DND-41 (cell line): ENCODE data around the gene PLAC8L1.

Experiments
- ATAC-seq: fragments of 200-7000 bp; cut with Tn5 transposase; 3 replicates; pipeline ENCODE4 v1.9.1; 2021; ENCODE audit warnings: low read depth; ENCODE audit not compliant: insufficient read depth
- DNase-seq: peaks from one replicate; pipeline ENCODE4 v3.0.0-alpha.2; 2020
- H2AFZ ChIP-seq: 2 replicates; pipeline ENCODE4 v1.6.0; 2012; ENCODE audit warnings: low read depth, low read length
- H3K27ac ChIP-seq: 2 replicates; pipeline ENCODE4 v1.5.1; 2012; ENCODE audit warnings: low read length, inconsistent platforms
- H3K27me3 ChIP-seq: fragments of 200-600 bp; sonication (generic); 2 replicates; pipeline ENCODE4 v1.6.0; 2012; ENCODE audit warnings: low read length, mild to moderate bottlenecking, inconsistent platforms; ENCODE audit not compliant: insufficient read depth, poor library complexity
- H3K36me3 ChIP-seq: 2 replicates; pipeline ENCODE4 v1.5.1; 2012; ENCODE audit warnings: low read length, inconsistent platforms; ENCODE audit not compliant: insufficient read depth
- H3K4me1 ChIP-seq: 2 replicates; pipeline ENCODE4 v1.5.1; 2012; ENCODE audit warnings: mild to moderate bottlenecking, low read length; ENCODE audit not compliant: insufficient read depth
- H3K4me2 ChIP-seq: 2 replicates; pipeline ENCODE4 v1.6.0; 2012; ENCODE audit warnings: mild to moderate bottlenecking, moderate library complexity, low read length, inconsistent platforms; ENCODE audit not compliant: insufficient read depth
- H3K4me3 ChIP-seq, 2 experiments: fragments of 200-600 bp in 1 of 2; shearing (Covaris generic) in 1 of 2; 2 replicates each; pipeline ENCODE4 v1.5.1; 2012 to 2016; ENCODE audit warnings: inconsistent platforms in 2 of 2, low read length in 2 of 2, mild to moderate bottlenecking in 2 of 2, low read depth in 1 of 2, moderate library complexity in 1 of 2
- H3K79me2 ChIP-seq: 2 replicates; pipeline ENCODE4 v1.6.0; 2012; ENCODE audit warnings: low read length, inconsistent platforms; ENCODE audit not compliant: insufficient read depth
- H3K9ac ChIP-seq: 2 replicates; pipeline ENCODE4 v1.6.0; 2012; ENCODE audit warnings: low read depth, mild to moderate bottlenecking, inconsistent platforms, low read length, moderate library complexity
- H3K9me3 ChIP-seq: 2 replicates; pipeline ENCODE4 v1.5.1; 2012; ENCODE audit warnings: low read length, moderate library complexity, mild to moderate bottlenecking, inconsistent platforms; ENCODE audit not compliant: insufficient read depth, severe bottlenecking
- H4K20me1 ChIP-seq: 2 replicates; pipeline ENCODE4 v1.6.0; 2012; ENCODE audit warnings: low read length; ENCODE audit not compliant: insufficient read depth
- CTCF ChIP-seq: IDR thresholded peaks from 2 replicates; pipeline ENCODE4 v1.5.1; 2012; ENCODE audit warnings: borderline replicate concordance, low read length, moderate library complexity, mild to moderate bottlenecking; ENCODE audit not compliant: poor library complexity, severe bottlenecking; ENCODE audit errors: extremely low read depth
- EZH2 ChIP-seq: IDR thresholded peaks from 3 replicates; pipeline ENCODE4 v1.6.1; 2012; ENCODE audit warnings: borderline replicate concordance, low read depth, mild to moderate bottlenecking, moderate library complexity, low read length, inconsistent platforms; ENCODE audit not compliant: severe bottlenecking

The PLAC8L1 gene

GRCh38 chr5:146103594-146103993 is 1.8 kb downstream of the PLAC8L1 start:
- no peaks in the 10 kb centered on the region for H3K9me3 ChIP-seq
- no peak overlapping the region for H3K27ac ChIP-seq
- ATAC-seq (no peak), DNase-seq (no peak)
- 0 out of 2 replicates have a peak, but pooled peaks cover 3% of the 10 kb centered on the region for H3K36me3 ChIP-seq
- H3K4me1 ChIP-seq: no peaks in the 10 kb centered on the region
- H4K20me1 ChIP-seq: no peaks in the 10 kb centered on the region
- no peak overlapping the region for H3K9ac ChIP-seq
- H3K27me3 ChIP-seq: no peaks in the 10 kb centered on the region
- H3K4me3 ChIP-seq: no peak overlapping the region
- H2AFZ ChIP-seq: no peak overlapping the region
- no peak overlapping the region for H3K4me2 ChIP-seq
- TF ChIP-seq CTCF: no peak
- TF ChIP-seq EZH2: no peak
- no peaks in the 10 kb centered on the region for H3K79me2 ChIP-seq

- no peaks in the 10 kb centered on the region for H3K4me1 ChIP-seq
- 0 out of 2 replicates have a peak, but pooled peaks cover 3% of the 10 kb centered on the region for H3K36me3 ChIP-seq
- no peak overlapping the region for H2AFZ ChIP-seq
- H3K27ac ChIP-seq: no peak overlapping the region
- H3K4me3 ChIP-seq: no peak overlapping the region
- ATAC-seq (no peak), DNase-seq (no peak)
- no peak overlapping the region for H3K9ac ChIP-seq
- no peaks in the 10 kb centered on the region for H4K20me1 ChIP-seq
- TF ChIP-seq CTCF (no peak), EZH2 (no peak)
- H3K4me2 ChIP-seq: no peak overlapping the region
- H3K9me3 ChIP-seq: no peaks in the 10 kb centered on the region
- no peaks in the 10 kb centered on the region for H3K27me3 ChIP-seq
- no peaks in the 10 kb centered on the region for H3K79me2 ChIP-seq
These were observed 3.7 kb downstream of the PLAC8L1 start for GRCh38 chr5:146101646-146102045.

GRCh38 chr5:146098047-146098446 is 7.3 kb downstream of the PLAC8L1 start:
- Histone ChIP-seq H2AFZ (no peak overlapping the region), H3K79me2 (no peaks in the 10 kb centered on the region), H3K9me3 (no peaks in the 10 kb centered on the region), H3K4me2 (no peak overlapping the region), H3K27me3 (no peaks in the 10 kb centered on the region), H3K36me3 (no peaks in the 10 kb centered on the region), H3K9ac (no peak overlapping the region), H4K20me1 (no peaks in the 10 kb centered on the region), H3K4me1 (no peaks in the 10 kb centered on the region), H3K4me3 (no peak overlapping the region), H3K27ac (no peak overlapping the region)
- DNase-seq (no peak), ATAC-seq (no peak)
- TF ChIP-seq CTCF (no peak), EZH2 (no peak)

- no peak overlapping the region for H3K27ac ChIP-seq
- H3K36me3 ChIP-seq: no peaks in the 10 kb centered on the region
- H3K27me3 ChIP-seq: no peaks in the 10 kb centered on the region
- TF ChIP-seq CTCF (no peak), EZH2 (no peak)
- H3K4me3 ChIP-seq: no peak overlapping the region
- no peaks in the 10 kb centered on the region for H3K79me2 ChIP-seq
- no peaks in the 10 kb centered on the region for H3K9me3 ChIP-seq
- H3K4me1 ChIP-seq: no peaks in the 10 kb centered on the region
- H3K9ac ChIP-seq: no peak overlapping the region
- no peak overlapping the region for H2AFZ ChIP-seq
- no peaks in the 10 kb centered on the region for H4K20me1 ChIP-seq
- no peak overlapping the region for H3K4me2 ChIP-seq
- DNase-seq (no peak), ATAC-seq (no peak)
These were observed 13.5 kb downstream of the PLAC8L1 start for GRCh38 chr5:146091881-146092280.
